Stimulated activated CD4-positive, alpha-beta T cell treated with anti-CD3 and anti-CD28 coated beads, Interleukin-12 subunit alpha, Interleukin-12 subunit beta, amount 100 ng/mL, for 24 hours (primary cell): Measurements from ENCODE around the gene MIOS.

Experiments
- DNase-seq, 2 experiments: peaks; one replicate each; pipeline ENCODE4 v3.0.0-alpha.2; 2020; ENCODE audit warnings: low read depth in 2 of 2

The MIOS gene

DNA sequence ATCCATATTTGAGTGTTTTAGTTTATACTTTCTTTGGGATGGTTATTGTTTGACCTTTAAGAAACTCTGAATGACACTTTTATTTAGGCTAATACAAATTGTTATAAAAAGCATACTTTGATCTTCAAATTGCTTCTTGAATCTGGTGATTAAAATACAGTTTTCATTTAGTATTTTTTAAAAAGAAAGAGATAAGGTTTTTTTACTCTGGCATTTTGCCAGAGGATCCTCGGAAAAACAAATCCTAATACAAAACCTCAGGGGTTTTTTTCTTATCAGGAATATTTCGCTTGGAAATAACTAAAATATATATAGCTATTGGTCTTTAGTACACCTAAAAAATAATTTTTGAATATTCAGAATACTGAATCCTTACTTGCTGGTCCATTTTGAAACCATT lies 17.0 kb downstream of the MIOS start:
- DNase-seq = no peak

- DNase-seq = no peak
Measured at GRCh38 chr7:7584653-7585052, 18.0 kb downstream of the MIOS start.

DNA sequence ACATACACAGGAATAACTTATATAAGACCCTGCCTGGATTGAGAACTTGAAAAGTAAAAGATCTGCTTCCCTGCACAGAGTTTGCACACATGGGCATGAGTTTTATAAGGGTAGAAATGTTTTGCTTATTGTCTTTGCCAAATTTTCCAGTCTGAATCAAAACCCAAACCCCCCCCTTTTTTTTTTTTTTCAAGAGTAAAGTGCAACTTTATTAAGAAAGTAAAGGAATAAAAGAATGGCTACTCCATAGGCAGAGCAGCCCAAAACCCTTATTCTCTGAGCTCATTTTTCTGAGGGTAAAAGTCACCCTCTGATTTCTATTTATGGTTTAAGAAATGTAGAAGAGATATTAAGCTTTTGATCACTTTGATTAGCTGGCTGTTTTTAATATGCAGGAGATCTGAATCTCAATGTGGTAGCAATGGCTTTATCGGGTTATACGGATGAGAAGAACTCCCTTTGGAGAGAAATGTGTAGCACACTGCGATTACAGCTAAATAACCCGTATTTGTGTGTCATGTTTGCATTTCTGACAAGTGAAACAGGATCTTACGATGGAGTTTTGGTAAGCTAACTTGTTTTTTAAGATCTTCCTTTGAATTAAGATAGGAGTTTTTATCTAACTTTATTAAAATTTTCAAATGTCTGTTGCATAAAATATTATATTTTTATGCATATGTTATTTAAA lies 18.7 kb downstream of the MIOS start:
- no peak for DNase-seq

GRCh38 chr7:7595451-7595850 lies 28.8 kb downstream of the MIOS start:
- DNase-seq = no peak

DNA sequence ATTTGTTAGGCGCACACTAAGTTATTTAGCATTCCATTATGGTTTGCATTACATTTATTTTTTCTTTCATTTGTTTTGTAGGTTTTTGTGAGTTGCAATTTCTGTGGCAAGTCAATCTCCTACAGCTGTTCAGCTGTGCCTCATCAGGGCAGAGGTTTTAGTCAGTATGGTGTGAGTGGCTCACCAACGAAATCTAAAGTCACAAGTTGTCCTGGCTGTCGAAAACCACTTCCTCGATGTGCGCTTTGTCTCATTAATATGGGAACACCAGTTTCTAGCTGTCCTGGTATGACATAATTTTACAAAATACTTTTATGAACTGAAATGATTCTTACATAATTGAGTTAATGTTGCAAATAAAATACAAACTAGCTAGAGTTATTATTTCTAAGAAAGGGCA lies 29.5 kb downstream of the MIOS start:
- no peak for DNase-seq

- no peak for DNase-seq
Measured at GRCh38 chr7:7607010-7607409, 40.3 kb downstream of the MIOS start.

GRCh38 chr7:7609330-7609729 lies 42.6 kb downstream of the MIOS start:
- DNase-seq = no peak

- DNase-seq = no peak
Measured at GRCh38 chr7:7612519-7612918, 45.8 kb downstream of the MIOS start.

DNA sequence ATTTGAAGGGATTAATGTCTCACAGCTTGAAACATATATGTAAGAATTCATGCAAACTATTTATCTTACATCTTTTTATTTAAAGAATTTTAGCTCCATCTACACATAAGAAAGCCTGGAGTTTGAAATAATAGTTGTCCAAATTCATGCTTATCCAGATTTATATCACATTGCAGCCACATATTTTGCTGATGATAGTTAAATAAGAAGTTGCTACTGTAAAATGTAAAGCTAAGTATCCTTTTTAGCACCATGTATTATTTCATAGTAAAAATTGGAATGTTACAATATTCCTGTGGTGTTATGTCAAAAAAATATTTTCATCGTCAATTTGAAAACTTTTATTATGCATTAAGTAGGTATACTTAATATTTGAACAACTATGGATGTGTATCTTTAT lies 46.5 kb downstream of the MIOS start:
- no peak for DNase-seq

- no peak for DNase-seq
Measured at GRCh38 chr7:7614018-7614741, 47.5 kb downstream of the MIOS start.

- DNase-seq = no peak
Measured at GRCh38 chr7:7617550-7617949, 50.9 kb downstream of the MIOS start.

GRCh38 chr7:7618410-7618809 lies 51.7 kb downstream of the MIOS start:
- DNase-seq = no peak

GRCh38 chr7:7620236-7620635 lies 53.6 kb downstream of the MIOS start:
- DNase-seq = no peak

DNA sequence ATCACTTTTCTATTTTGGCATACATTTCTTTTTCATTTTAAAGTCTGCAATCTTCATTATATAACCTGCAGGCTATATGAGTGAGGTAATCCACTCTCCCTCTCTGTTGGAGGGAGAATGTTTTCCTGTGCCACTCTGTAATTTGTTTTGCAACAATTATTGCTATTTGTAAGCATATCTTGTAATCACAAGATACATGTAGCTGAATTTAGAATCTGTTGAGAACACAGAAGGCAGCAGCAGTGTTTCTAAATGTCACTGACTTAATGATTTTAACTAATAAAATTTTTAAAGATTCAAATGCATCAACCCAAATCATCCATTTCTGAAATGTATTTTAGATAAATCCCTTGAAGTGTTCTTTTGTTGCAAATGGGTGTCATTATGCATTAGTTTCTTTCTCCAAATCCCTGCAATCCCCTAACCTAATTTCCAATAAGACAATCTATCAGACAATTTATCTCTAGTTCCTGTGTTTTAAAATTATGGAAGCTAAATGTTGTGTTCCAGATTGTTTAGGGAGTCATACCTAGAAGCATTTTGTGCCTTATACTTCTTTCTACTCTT lies 54.0 kb downstream of the MIOS start:
- no peak for DNase-seq

DNA sequence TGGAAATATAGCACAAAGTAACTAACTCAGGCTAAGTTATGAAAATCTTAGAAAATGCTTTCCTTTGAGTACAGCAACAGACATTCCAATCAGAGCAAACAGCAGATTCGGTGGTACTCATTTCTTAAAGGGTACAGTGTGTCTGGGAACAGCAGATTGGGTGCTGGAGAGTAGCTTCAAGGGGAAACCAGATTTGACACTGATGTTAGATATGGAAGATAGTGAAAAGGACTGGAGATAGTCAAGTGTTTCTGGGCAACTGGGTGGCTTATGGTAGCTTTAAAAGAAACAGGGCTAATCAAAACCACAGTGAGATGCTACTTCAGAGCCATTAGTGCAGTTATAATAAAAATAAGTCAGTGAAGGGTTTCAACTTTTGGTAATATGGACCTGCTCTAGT lies 61.8 kb downstream of the MIOS start:
- DNase-seq = no peak

GRCh38 chr7:7630626-7631329 lies 64.1 kb downstream of the MIOS start:
- DNase-seq = no peak

DNA sequence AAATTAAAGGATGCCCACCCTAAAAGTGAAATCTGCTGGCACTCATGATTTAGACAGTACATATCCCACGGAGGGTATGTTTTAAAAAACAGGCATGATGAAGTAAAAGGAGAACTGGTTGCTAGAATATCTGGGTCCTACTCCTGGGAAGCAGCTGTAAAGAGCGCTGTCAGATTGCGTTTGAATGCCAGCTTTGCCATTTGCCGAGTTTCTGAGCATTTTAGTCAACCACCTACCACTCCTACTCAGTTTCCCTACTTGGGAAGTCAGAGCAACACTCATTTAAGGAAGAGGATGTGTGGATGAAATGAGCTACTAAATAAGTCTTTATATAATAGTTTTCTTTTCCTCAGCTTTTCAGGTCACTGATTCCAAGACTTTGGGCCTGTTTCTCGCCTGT lies 72.7 kb downstream of the MIOS start:
- DNase-seq = no peak

GRCh38 chr7:7639847-7640220 lies 73.2 kb downstream of the MIOS start:
- peak; percentile 31 to 37 for DNase-seq

GRCh38 chr7:7640221-7641128 lies 73.8 kb downstream of the MIOS start, which contains the start of gene UMAD1:
TSS of gene UMAD1 (plus strand) at chr7:7640752. CDS start at chr7:7673372, 32,620 bp downstream.
- DNase-seq = peak; percentile 96

DNA sequence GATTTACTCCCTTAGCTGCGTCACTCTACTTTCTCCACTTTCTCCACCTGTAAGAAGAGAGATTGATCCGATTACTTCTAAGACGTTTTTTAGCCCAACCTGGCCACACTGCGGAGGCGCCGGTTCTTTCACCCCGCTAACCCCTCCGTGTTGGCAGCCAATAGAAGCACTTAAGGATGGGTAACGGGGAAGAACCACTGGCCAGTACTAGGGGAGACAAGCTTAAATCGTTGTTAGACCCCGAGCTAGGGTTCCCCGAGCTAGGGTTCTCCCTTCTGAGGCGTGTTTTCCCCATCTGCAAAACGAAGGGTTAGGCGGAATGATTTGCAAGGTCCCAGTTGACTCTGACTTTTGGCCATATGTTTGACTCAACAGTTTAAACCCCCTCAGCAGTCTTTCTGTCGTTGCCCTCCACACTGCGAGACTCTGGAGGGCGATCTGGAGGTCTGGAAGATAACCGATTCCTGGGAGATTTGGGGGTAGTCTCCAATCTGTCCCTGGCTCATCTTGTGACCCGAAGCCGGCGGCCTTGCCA lies 74.5 kb downstream of the MIOS start:
- DNase-seq = no peak

DNA sequence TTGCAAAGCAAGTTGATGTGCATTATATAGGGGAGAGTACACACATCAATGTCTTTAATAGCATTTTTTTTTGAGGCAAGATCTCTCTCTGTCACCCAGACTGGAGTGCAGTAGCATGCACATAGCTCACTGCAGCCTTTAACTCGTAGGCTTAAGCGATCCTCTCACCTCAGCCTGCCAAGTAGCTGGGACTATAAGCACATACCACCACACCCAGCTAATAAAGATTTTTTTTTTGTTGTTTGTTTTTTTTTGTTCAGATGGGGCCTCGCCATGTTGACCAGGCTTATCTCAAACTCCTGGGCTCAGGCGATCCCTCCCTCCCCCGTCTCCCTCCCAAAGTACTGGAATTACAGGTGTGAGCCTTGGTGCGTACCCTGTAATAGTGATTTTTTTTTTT lies 75.4 kb downstream of the MIOS start:
- no peak for DNase-seq
